OCI-LY7 (cell line): ENCODE measurements around the gene SPACA4.

ENCODE experiments used
- EZH2phosphoT487 ChIP-seq: fragments of 200-600 bp; sonication (generic); IDR thresholded peaks from 2 replicates; pipeline ENCODE4 v1.6.1; 2018; ENCODE audit warnings: low read depth, borderline replicate concordance, mild to moderate bottlenecking, mixed run types, antibody characterized with exemption, low read length, moderate library complexity, mixed read lengths
- TF ChIP-seq, protein P1 (sequence below): fragments of 200-600 bp; sonication (generic); conservative IDR thresholded peaks from 2 replicates; pipeline ENCODE4 v1.5.1; 2014; ENCODE audit warnings: mild to moderate bottlenecking, antibody characterized with exemption, low read length, moderate library complexity, mixed read lengths

DNA sequence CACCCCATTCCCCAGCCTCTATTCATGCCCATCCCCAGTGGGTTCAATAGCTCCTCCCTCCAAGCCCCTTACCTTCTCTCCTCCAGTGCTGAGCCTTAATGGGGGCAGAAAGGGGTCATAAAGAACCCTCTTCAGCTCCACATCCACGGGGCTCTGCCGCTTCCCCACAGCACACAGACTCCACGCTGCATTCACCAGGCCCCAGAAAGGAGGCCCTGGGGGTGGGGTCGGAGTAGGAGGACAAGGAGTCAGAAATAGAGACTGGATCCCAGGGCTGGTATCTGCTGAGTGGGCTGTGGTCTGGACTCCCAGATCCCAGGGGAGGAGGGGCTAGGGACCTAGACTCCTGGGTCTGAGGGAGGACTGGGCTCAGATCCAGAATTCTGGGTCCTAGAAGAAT, 37.8 kb downstream of the SPACA4 start:
- TF ChIP-seq, protein P1, sequence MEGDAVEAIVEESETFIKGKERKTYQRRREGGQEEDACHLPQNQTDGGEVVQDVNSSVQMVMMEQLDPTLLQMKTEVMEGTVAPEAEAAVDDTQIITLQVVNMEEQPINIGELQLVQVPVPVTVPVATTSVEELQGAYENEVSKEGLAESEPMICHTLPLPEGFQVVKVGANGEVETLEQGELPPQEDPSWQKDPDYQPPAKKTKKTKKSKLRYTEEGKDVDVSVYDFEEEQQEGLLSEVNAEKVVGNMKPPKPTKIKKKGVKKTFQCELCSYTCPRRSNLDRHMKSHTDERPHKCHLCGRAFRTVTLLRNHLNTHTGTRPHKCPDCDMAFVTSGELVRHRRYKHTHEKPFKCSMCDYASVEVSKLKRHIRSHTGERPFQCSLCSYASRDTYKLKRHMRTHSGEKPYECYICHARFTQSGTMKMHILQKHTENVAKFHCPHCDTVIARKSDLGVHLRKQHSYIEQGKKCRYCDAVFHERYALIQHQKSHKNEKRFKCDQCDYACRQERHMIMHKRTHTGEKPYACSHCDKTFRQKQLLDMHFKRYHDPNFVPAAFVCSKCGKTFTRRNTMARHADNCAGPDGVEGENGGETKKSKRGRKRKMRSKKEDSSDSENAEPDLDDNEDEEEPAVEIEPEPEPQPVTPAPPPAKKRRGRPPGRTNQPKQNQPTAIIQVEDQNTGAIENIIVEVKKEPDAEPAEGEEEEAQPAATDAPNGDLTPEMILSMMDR: no peak
- no peak for TF ChIP-seq EZH2phosphoT487
